ENCODE results near the gene SLC38A2.
"Not testable (repeated sequence)": the region's sequence is repeated elsewhere in the genome, so short reads cannot be mapped to it uniquely, and the experiment has no call there.

Gene SLC38A2

DNA sequence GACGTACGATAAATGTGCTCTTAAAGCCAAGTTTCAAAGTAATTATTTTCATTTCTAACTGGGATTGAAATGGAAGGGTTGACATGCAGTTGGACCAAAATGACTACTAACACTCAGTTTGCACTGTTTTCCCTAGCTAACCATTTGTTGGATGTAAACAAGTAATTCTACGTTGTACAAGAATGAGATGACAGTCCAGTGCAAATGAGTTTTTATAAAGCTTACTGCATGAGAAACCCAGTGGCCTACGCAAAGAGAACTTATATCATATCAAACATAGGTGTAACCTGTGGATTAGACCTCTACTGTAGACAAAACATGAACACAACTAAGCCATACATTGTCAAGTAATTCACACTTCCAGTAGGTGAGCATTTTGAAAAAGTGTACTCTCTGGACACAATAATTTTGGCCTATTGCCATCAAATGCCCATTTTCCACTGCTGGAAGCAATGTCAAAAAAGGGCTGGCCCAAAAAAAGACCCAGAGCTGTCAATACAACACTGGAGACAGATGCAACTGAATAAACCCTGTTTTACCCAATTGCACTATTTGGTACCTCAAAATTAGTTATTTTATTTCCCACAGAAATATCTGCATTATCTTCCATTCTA, 12.8 kb downstream of the SLC38A2 start:
- DNase-seq = peak; percentile 1

GRCh38 chr12:46358791-46359666, 13.5 kb downstream of the SLC38A2 start:
- DNase-seq = no peak

DNA sequence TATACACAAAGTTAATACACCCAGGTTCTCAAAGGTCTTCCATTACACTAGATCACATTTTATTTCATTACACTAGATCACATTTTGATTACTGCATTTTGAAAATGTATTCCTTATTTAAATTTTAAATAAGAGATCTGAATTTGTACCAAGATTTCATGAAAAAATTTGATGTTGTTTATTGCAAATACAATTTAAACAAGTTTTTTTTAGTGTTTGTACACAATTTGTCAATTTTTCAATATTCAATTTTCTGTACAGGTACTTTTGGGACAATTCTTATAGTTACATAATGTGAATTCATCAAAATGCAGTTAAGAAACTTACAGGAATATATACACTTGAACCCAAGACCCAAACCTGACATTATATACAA, 14.3 kb downstream of the SLC38A2 start:
- DNase-seq = no peak

DNA sequence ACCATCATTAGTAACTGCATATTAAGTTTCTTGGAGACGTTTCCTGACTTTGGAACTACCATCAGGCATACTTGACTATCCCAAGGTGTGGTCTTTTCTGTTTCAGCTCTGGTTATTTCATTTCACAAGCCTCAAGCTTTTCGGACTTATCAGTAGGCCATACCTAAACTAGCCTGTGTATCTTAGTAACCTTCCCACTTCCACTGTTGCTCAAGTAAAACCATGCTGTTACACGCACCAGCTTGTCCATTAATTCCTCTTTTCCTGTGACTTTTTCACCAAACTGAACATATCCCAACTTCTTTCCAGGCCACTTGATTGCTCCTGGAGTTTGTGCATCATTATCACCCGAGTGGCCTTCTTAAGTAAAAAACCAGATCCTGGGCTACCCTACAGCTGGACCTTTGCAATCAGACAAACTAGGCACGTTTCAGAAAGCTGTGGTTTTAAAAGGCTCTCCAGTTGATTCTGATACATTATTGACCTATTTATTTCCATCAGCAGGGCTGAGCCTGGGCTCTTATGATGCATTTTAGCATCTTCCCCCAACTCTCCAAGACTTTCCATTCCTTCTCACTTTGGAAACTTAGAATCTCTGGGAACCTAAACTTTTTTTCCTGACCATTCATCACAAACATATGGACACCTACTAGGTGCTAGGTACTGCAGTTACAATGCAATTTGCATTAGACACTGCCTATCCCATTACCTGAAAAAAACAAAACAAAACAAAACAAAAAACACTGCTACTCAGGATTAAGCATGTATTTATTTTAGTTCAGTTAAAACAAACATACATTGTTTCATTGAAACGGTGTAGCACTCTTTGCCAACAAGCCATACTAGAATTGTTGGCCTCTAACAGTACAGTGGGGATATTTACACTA, 14.9 kb downstream of the SLC38A2 start:
- DNase-seq = peak; percentile 75

- no peak for DNase-seq
These were observed 15.7 kb downstream of the SLC38A2 start for GRCh38 chr12:46356655-46357437.

DNA sequence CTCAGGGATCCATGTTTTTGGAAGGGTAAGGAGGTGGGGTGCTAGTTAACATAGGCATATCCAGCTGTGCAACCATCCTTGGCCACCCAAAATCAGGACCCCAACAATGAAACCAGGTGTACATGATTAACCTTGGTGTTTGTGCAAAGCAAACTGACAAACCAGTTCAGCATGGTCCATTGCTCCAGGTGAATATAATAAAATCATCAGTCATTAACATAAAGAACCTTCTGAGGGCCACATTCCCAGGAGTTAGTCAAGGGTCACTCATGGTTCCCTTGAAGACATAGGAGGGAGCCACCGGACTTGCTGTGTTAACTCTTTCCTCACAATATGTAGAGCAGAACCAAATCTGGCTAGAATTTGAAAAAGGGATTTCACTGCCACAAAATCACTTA, 17.8 kb downstream of the SLC38A2 start:
- DNase-seq = no peak

- no peak for DNase-seq
These were observed 18.3 kb downstream of the SLC38A2 start for GRCh38 chr12:46354111-46354801.

DNA sequence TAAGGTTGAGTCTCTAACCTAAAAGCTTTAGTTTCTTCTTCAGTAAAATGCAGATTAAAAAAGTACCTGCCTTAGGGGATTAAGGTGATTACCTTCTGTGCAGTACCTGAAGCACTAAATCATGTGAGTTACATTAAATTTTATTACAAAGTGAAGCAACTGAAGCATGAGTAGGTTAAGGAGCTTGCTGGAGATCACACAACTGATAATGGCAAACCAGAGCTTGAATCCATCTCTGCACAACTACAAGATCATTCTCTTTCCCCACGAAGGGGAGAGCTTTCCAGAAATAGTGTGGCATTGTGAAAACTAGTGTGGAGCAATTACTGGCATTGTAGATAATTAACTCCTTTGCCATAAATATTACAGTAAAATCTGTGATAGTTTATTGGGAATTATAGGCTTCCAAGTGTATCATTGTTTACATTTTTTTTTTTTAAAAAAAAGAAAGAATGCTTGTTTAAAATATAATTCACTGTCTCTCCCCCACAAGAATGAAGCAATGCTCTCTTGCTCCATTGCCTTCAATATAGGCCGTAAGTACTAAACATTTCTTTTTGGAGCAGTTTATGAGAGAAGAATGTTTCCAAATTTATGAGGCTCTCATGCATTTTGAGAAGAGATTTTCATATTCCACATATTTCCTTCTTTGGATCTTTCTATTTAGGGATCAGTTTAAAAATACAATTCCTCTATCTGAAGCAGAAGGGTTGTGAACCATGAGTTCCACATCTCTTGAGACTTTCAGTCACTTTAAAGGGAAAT, 20.5 kb downstream of the SLC38A2 start:
- DNase-seq = no peak

GRCh38 chr12:46351138-46351537, 21.4 kb downstream of the SLC38A2 start:
- DNase-seq = no peak

DNA sequence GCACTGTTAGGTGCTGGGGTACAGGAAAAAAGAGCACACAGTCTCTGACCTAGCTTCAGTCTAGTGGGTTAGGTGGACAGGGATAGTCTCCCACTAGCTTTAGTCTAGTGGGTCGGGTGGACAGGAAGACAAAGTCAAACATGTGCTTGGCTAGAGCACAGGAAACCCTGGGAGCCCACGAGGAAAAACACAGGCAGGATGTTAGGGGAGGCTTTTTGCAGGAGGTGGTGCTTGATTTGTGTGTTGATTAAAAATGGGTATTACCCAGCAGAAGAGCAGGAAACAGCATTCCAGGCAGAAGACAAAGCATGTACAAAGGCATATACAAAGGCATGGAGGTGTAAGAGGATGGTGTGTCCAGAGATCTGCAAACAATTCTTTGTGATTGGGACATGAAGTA, 23.3 kb downstream of the SLC38A2 start:
- no peak for DNase-seq

DNA sequence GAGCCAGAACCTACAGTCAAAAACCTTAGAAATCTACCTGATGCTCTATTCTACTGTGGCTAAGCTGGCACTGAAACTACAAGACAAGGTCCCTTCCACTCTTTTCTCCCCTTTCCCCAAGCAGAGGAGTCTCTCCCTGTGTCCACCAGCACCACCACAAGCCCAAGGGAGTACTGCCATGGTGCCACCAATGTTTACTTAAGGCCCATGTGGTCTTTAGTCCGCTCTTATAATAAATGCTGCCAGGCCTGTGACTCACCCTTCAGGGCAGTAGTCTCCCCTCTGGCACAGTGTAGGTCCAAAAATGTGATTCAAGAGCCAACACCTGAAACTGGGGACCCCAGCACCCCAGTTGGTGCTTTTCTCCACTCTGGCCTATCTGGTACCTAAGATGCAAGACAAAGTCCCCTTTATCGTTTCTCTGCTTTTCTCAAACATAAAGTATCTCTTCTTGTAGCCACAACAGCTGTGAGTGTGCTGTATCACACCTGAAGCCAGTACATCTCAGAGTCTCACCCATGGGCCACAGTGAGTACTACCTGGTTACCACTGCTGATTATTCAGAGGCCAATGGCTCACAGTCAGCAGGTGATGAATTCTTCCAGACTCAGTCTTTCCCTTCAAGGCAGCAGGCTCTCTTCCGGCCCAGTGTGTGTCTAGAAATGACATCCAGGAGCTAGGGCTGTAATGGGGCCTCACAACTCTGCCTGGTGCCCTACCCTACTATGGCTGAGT, 29.3 kb downstream of the SLC38A2 start:
- DNase-seq = no peak

DNA sequence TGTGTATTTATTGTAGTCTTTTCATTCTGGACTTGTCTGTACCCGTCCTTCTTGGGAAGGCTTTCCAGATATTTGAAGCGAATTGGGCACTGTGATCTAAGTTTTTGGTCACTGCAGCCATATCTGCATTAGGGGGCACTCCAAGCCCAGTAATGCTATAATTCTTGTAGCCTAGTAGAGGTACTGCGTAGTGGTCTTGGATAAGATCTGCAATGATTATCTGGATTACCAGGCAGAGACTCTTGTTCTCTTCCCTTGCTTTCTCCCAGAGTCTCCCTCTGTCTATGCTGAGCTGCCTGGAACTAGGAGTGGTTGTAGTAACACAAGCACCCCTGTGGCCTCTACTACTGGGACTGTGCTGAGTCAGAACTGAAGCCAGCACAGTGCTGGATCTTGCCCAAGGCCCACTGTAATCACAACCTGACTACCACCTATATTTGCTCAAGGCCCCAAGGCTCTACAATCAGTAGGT, 30.0 kb downstream of the SLC38A2 start:
- peak; percentile 48 for DNase-seq

GRCh38 chr12:46339051-46339450, 33.5 kb downstream of the SLC38A2 start:
- no peak for DNase-seq

GRCh38 chr12:46332260-46332659, 40.3 kb downstream of the SLC38A2 start:
- peak; percentile 78 for DNase-seq

GRCh38 chr12:46325075-46325474, 47.5 kb downstream of the SLC38A2 start:
- DNase-seq = not testable (repeated sequence)

DNA sequence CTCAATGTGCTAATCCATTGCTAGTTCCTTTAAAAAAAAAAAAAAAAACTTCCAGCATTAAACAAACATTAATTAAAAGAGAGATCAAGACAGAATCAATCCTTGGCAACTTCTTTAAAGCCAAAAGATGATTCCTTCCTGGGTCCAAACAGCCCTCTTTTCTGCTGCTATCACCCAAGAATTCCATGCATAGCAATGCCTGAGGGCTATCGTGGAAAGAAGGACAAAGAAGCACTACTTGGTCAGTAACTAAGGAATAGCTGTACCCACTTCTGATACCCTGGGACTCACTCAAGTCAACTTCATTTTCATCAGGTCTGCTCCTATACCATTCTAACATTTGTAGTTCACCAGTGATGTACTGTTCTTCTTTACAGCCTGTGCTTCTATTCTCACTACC, 51.8 kb downstream of the SLC38A2 start:
- DNase-seq = no peak

- no peak for DNase-seq
These were observed 54.5 kb downstream of the SLC38A2 start for GRCh38 chr12:46318037-46318436.

Measured in HCEC 1CT (cell line).